B cell (primary cell): Measurements from ENCODE around the gene LRRC8E. TPM values are rescaled to one million over a fixed set of nuclear protein-coding genes. Genes with fewer than 3 reads are reported as not detected.

ENCODE experiments used
- ATAC-seq: fragments of 200-7000 bp; cut with Tn5 transposase; one replicate; pipeline ENCODE4 v1.10.0; 2021; ENCODE audit warnings: low read depth, mild to moderate bottlenecking, moderate number of reproducible peaks, moderate library complexity
- CTCF ChIA-PET: fragments of 350-600 bp; sonication (Branson Sonifier 250); formaldehyde crosslinking; loops from one replicate; lab custom pipeline; 2021; ENCODE audit warnings: antibody characterized with exemption, inconsistent platforms; lab: Charles Lee
- POLR2A ChIA-PET: fragments of 350-600 bp; sonication (Branson Sonifier 250); formaldehyde crosslinking; loops from one replicate; lab custom pipeline; 2021; ENCODE audit warnings: antibody characterized with exemption; lab: Charles Lee
- DNase-seq: peaks from one replicate; pipeline ENCODE4 v3.0.0; 2013
- H2AFZ ChIP-seq: 2 replicates; pipeline ENCODE4 v1.6.1; 2012; ENCODE audit warnings: mild to moderate bottlenecking, low read depth, low read length; ENCODE audit not compliant: insufficient read depth, poor library complexity, severe bottlenecking
- H3K27ac ChIP-seq, 2 donors: 1 replicate in 1 of 2; 2 replicates in 1 of 2; pipeline ENCODE4 v1.5.1; 2012 to 2013; ENCODE audit warnings: low read length in 2 of 2, mild to moderate bottlenecking in 2 of 2, moderate library complexity in 1 of 2
- H3K27me3 ChIP-seq, 4 experiments: fragments of 200-600 bp in 1 of 4; sonication (generic) in 1 of 4; replicated peaks in 1 of 4; 1 replicate in 2 of 4; 2 replicates in 2 of 4; pipeline versions ENCODE4 v1.6.1 to v1.7.0; 2013 to 2016; ENCODE audit warnings: low read length in 3 of 4, mild to moderate bottlenecking in 2 of 4, mixed read lengths in 1 of 4, moderate library complexity in 1 of 4; ENCODE audit not compliant: insufficient read depth in 4 of 4, control insufficient read depth in 3 of 4; ENCODE audit errors: control extremely low read depth in 1 of 4
- H3K36me3 ChIP-seq, 2 experiments: replicated peaks in 1 of 2; 1 replicate in 1 of 2; 2 replicates in 1 of 2; pipeline versions ENCODE4 v1.6.1 to v1.7.1; 2013; ENCODE audit warnings: low read length in 1 of 2; ENCODE audit not compliant: insufficient read depth in 2 of 2, control insufficient read depth in 1 of 2; ENCODE audit errors: control extremely low read depth in 1 of 2, extremely low read depth in 1 of 2
- H3K4me1 ChIP-seq, 2 donors: fragments of 200-600 bp in 1 of 2; sonication (generic) in 1 of 2; 1 replicate in 1 of 2; 2 replicates in 1 of 2; pipeline versions ENCODE4 v1.5.1 to v1.6.1; 2013 to 2017; ENCODE audit warnings: low read length in 2 of 2; ENCODE audit not compliant: control insufficient read depth in 2 of 2, insufficient read depth in 2 of 2
- H3K4me2 ChIP-seq: replicated peaks from 2 replicates; pipeline ENCODE3; 2012; ENCODE audit warnings: mild to moderate bottlenecking, low read depth, low read length; ENCODE audit not compliant: poor library complexity, severe bottlenecking
- H3K4me3 ChIP-seq, 5 experiments: fragments of 200-600 bp in 1 of 5; sonication (generic) in 1 of 5; 1 replicate in 3 of 5; 2 replicates in 2 of 5; pipeline versions ENCODE4 v1.5.1 to v1.7.0; 2011 to 2016; ENCODE audit warnings: low read length in 4 of 5, mild to moderate bottlenecking in 4 of 5, low read depth in 2 of 5, control low read depth in 1 of 5, moderate library complexity in 1 of 5; ENCODE audit not compliant: insufficient read depth in 1 of 5; ENCODE audit errors: control extremely low read depth in 1 of 5, extremely low read depth in 1 of 5
- H3K79me2 ChIP-seq: fragments of 200-600 bp; sonication (generic); one replicate; pipeline ENCODE4 v1.6.0; 2016; ENCODE audit warnings: low read length; ENCODE audit not compliant: control insufficient read depth, insufficient read depth
- H3K9ac ChIP-seq: fragments of 200-600 bp; sonication (generic); 2 replicates; pipeline ENCODE4 v1.6.1; 2017; ENCODE audit warnings: mild to moderate bottlenecking, low read length, moderate library complexity
- H3K9me3 ChIP-seq, 3 donors: one replicate each; pipeline versions ENCODE4 v1.6.1 to v1.7.1; 2013; ENCODE audit warnings: low read length in 2 of 3; ENCODE audit not compliant: control insufficient read depth in 2 of 3, insufficient read depth in 1 of 3; ENCODE audit errors: control extremely low read depth in 1 of 3
- H4K20me1 ChIP-seq: 2 replicates; pipeline ENCODE4 v1.6.0; 2012; ENCODE audit warnings: mild to moderate bottlenecking, low read length; ENCODE audit not compliant: insufficient read depth, control insufficient read depth, poor library complexity, severe bottlenecking
- H3K27ac Mint-ChIP-seq: one replicate; pipeline ENCODE4 v1.8.0; 2021; ENCODE audit warnings: mixed read lengths
- H3K27me3 Mint-ChIP-seq: one replicate; pipeline ENCODE4 v1.8.0; 2021; ENCODE audit warnings: mixed read lengths
- H3K4me1 Mint-ChIP-seq: one replicate; pipeline ENCODE4 v1.8.0; 2021; ENCODE audit warnings: mixed read lengths
- H3K4me3 Mint-ChIP-seq: one replicate; pipeline ENCODE4 v1.8.0; 2021; ENCODE audit warnings: mixed read lengths
- H3K9me3 Mint-ChIP-seq: one replicate; pipeline ENCODE4 v1.8.0; 2022; ENCODE audit warnings: mixed read lengths; ENCODE audit not compliant: insufficient read depth
- EZH2 ChIP-seq: IDR thresholded peaks from 2 replicates; pipeline ENCODE4 v1.6.1; 2012; ENCODE audit warnings: borderline replicate concordance, low read depth, mild to moderate bottlenecking, moderate library complexity, low read length; ENCODE audit not compliant: insufficient read depth, poor library complexity, severe bottlenecking
- WGBS: methylation state at CpG from one replicate; pipeline ENCODE4 v1.1.5; 2013; ENCODE audit warnings: missing lambda C conversion rate; ENCODE audit not compliant: insufficient coverage; 5-methylcytosine and 5-hydroxymethylcytosine counted together
- intact Hi-C: fragments of 100-400 bp; cut with micrococcal nuclease; formaldehyde crosslinking; loops from one replicate; pipeline ENCODE4 v1.10.0; 2022
- polyA plus RNA-seq: library from polyadenylated mRNA; depleted of rRNA; stranded (reverse); fragments of >200 nt; gene quantifications from 2 replicates; pipeline ENCODE4 v1.2.3, GENCODE V29; 2012
- total RNA-seq, 2 donors: library from RNA; stranded (reverse); fragments of 120-200 nt in 1 of 2; gene quantifications; 1 replicate in 1 of 2; 2 replicates in 1 of 2; pipeline versions ENCODE4 v1.2.3 to v1.2.4, GENCODE V29; 2013 to 2022
- TF ChIP-seq, protein P1 (sequence below): fragments of 200-600 bp; IDR thresholded peaks from one replicate; pipeline ENCODE4 v1.8.0; 2022; ENCODE audit warnings: antibody characterized with exemption, mild to moderate bottlenecking

Gene LRRC8E
- total and polyA plus RNA-seq, 2 donors (not counting 1 experiment from before 2014, with no cell fraction given), result not detected

DNA sequence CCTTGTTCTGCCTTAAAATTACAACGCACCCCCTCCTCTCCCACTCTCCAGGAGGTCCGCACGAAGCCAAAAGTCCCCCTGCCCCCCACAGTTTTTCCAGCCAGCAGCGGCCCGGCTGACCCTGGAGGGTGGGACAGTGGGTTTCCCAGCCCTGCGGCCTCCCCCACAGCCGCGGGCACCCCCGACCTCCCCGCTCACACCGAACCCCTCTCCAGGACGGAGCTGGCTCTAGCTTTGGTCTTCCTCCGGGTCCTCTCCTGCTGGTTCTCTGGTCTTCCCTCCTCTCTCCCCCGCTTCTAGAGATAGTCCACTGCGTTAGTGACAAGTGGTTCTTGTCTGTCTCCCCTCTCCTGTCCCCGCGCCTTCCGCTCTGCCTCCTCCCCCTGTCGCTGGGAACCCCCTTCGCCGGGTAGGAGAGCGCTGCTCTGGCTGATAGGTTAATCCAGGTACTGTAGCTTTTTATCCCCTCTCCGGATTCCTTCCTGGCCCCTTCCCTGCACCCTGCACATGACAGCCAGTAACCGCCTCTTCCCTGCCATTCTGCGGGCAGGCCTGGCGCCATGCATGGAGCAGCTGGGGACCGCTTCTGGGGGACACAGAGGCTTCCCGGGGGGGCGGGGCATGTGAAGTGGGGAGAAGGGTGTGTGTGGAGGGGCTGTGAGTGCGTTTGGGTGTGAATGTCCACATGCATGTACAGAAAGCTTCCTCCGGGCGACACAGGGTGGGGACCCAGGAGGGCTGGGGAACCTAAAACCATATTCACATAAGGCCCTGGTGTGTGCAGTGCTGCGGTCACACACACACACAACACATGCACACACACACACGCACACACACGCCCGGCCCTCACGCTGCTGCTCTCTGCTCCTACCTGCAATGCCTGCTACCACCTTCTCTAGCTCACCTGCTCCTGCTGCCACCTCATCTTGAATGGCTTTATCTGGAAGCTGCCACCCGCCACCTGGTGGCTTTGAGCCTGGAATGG lies 31.3 kb upstream of the LRRC8E start:
- H3K4me2 ChIP-seq, result no peak overlapping the region
- H3K4me1 ChIP-seq, result peaks cover 18 to 20% of the 10 kb centered on the region in 2 donors
- peaks cover 0 to 3% of the 10 kb centered on the region in 2 experiments for H3K36me3 ChIP-seq
- H3K27me3 Mint-ChIP-seq, result peaks cover 16% of the 10 kb centered on the region
- peaks cover 14% of the 10 kb centered on the region for H3K4me1 Mint-ChIP-seq
- intact Hi-C loops, result no loop called here
- no peaks in the 10 kb centered on the region for H4K20me1 ChIP-seq
- ATAC-seq, result no peak
- H3K27ac Mint-ChIP-seq, result no peak overlapping the region
- no peak overlapping the region for H3K27ac ChIP-seq
- H3K4me3 ChIP-seq, result no peak overlapping the region
- ChIA-PET CTCF (no interaction called here), POLR2A (no interaction called here)
- TF ChIP-seq, protein P1, sequence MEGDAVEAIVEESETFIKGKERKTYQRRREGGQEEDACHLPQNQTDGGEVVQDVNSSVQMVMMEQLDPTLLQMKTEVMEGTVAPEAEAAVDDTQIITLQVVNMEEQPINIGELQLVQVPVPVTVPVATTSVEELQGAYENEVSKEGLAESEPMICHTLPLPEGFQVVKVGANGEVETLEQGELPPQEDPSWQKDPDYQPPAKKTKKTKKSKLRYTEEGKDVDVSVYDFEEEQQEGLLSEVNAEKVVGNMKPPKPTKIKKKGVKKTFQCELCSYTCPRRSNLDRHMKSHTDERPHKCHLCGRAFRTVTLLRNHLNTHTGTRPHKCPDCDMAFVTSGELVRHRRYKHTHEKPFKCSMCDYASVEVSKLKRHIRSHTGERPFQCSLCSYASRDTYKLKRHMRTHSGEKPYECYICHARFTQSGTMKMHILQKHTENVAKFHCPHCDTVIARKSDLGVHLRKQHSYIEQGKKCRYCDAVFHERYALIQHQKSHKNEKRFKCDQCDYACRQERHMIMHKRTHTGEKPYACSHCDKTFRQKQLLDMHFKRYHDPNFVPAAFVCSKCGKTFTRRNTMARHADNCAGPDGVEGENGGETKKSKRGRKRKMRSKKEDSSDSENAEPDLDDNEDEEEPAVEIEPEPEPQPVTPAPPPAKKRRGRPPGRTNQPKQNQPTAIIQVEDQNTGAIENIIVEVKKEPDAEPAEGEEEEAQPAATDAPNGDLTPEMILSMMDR, result no peak
- TF ChIP-seq EZH2, result no peak
- peaks cover 0 to 70% (median 19%) of the 10 kb centered on the region in 4 experiments for H3K27me3 ChIP-seq
- H3K79me2 ChIP-seq, result no peaks in the 10 kb centered on the region
- H3K9me3 ChIP-seq, result peaks cover 0 to 13% (median 0%) of the 10 kb centered on the region in 3 donors
- no peak overlapping the region for H2AFZ ChIP-seq
- H3K4me3 Mint-ChIP-seq, result no peak overlapping the region
- H3K9ac ChIP-seq, result no peak overlapping the region
- WGBS, result 93% methylated on average over 35 of the region's 38 CpGs
- H3K9me3 Mint-ChIP-seq, result no peaks in the 10 kb centered on the region
- DNase-seq, result no peak

- Histone ChIP-seq H3K9me3 (peaks cover 0 to 17% (median 0%) of the 10 kb centered on the region in 3 donors), H3K27me3 (peaks cover 0 to 74% (median 21%) of the 10 kb centered on the region in 4 experiments), H4K20me1 (no peaks in the 10 kb centered on the region), H3K27ac (no peak overlapping the region), H3K4me2 (no peak overlapping the region), H3K79me2 (no peaks in the 10 kb centered on the region), H3K4me3 (no peak overlapping the region), H3K9ac (no peak overlapping the region), H3K36me3 (peaks cover 0 to 3% of the 10 kb centered on the region in 2 experiments), H3K4me1 (peaks cover 21 to 25% of the 10 kb centered on the region in 2 donors), H2AFZ (no peak overlapping the region)
- ChIA-PET POLR2A (no interaction called here), CTCF (interaction anchor here (0.9 kb wide), 1 partner anchor 58 kb away, joined by 3 read pairs; no protein-coding TSS in a partner anchor)
- no peak overlapping the region for H3K27ac Mint-ChIP-seq
- WGBS, result 93% methylated on average over 7 of the region's 8 CpGs
- peaks cover 16% of the 10 kb centered on the region for H3K27me3 Mint-ChIP-seq
- no peaks in the 10 kb centered on the region for H3K9me3 Mint-ChIP-seq
- ATAC-seq, result no peak
- peaks cover 16% of the 10 kb centered on the region for H3K4me1 Mint-ChIP-seq
- intact Hi-C loops, result no loop called here
- TF ChIP-seq, protein P1, result no peak
- TF ChIP-seq EZH2, result no peak
- no peak overlapping the region for H3K4me3 Mint-ChIP-seq
- DNase-seq, result no peak
Measured at GRCh38 chr19:7857727-7858108, 30.6 kb upstream of the LRRC8E start.
